Measurements from ENCODE around the gene SLC22A16. TPM values are rescaled to one million over a fixed set of nuclear protein-coding genes. Genes with fewer than 3 reads are reported as not detected.

The SLC22A16 gene
- total and polyA plus RNA-seq, 2 of the 13 experiments (the other 11 are each of a cell fraction or from before 2014, with no cell fraction given): 0.04 TPM; not detected in 1

GRCh38 chr6:110434961-110435602, 41.3 kb downstream of the SLC22A16 start:
- Histone ChIP-seq H3K36me3 (replicated peaks in 1 of 2; ENCODE audit: control insufficient read depth in 1 of 2, insufficient read depth in 2 of 2, low read length in 2 of 2) (no peaks in the 10 kb centered on the region), H3K9ac (ENCODE audit: insufficient read depth, low read depth, low read length) (no peak overlapping the region), H3K79me2 (ENCODE audit: insufficient read depth, low read length) (no peaks in the 10 kb centered on the region), H3K27me3 (ENCODE audit: control insufficient read depth in 1 of 2, insufficient read depth in 2 of 2, low read length in 2 of 2) (peaks cover 0 to 10% of the 10 kb centered on the region in 2 experiments; a peak in 2 of 5 replicates), H3K4me2 (ENCODE audit: low read depth, low read length) (no peak overlapping the region), H3K4me3 (replicated peaks in 1 of 3; ENCODE audit: insufficient read depth in 1 of 3, low read depth in 2 of 3, low read length in 3 of 3) (no peak overlapping the region), H4K20me1 (ENCODE audit: insufficient read depth, low read length) (no peaks in the 10 kb centered on the region), H3K4me1 (ENCODE audit: insufficient read depth, low read length) (peaks cover 26% of the 10 kb centered on the region), H3K27ac (ENCODE audit: extremely low read length, insufficient read depth, low read length) (no peak overlapping the region), H2AFZ (ENCODE audit: low read length) (no peak overlapping the region), H3K9me3 (ENCODE audit: low read length) (no peaks in the 10 kb centered on the region)
- ChIA-PET POLR2A (no interaction called here), CTCF (ENCODE audit: low intra/inter-chr PET ratio, low total read pairs) (no interaction called here)
- FAIRE-seq (no peak), ATAC-seq (no peak), DNase-seq (ENCODE audit: low spot score) (no peak)
- BruUV-seq (replicated peaks): no TSS peak
- WGBS (ENCODE audit: low lambda C conversion rate): 43% methylated on average over 7 of the region's 7 CpGs
- no peak for TF ChIP-seq SNAPC5 (CRISPR knock-in tag; IDR thresholded peaks at IDR 0.05; ENCODE audit: borderline replicate concordance)
- peak; percentile 48; the same call in 1 of the 2 replicates for TF ChIP-seq ATF7 (IDR thresholded peaks at IDR 0.05)
- TF ChIP-seq ATF7 (CRISPR knock-in tag; IDR thresholded peaks at IDR 0.05): no peak
- no peak for TF ChIP-seq ZNF841 (CRISPR knock-in tag; IDR thresholded peaks at IDR 0.05; ENCODE audit: borderline replicate concordance)
- in situ Hi-C loops (cut with HindIII; ENCODE audit: extremely low pct_ligation_motif_present, low pct_unique_long_range_greater_than_20kb): no loop called here
- intact Hi-C loops (cut with micrococcal nuclease; ENCODE audit: unreplicated experiment): no loop called here

GRCh38 chr6:110432285-110432900, 44.0 kb downstream of the SLC22A16 start:
- BruUV-seq (replicated peaks): no TSS peak
- Histone ChIP-seq H2AFZ (ENCODE audit: low read length) (no peak overlapping the region), H3K79me2 (ENCODE audit: insufficient read depth, low read length) (no peaks in the 10 kb centered on the region), H4K20me1 (ENCODE audit: insufficient read depth, low read length) (no peaks in the 10 kb centered on the region), H3K27ac (ENCODE audit: extremely low read length, insufficient read depth, low read length) (no peak overlapping the region), H3K9me3 (ENCODE audit: low read length) (no peaks in the 10 kb centered on the region), H3K4me2 (ENCODE audit: low read depth, low read length) (peak overlapping the region; percentile 45), H3K27me3 (ENCODE audit: control insufficient read depth in 1 of 2, insufficient read depth in 2 of 2, low read length in 2 of 2) (peaks cover 1 to 8% of the 10 kb centered on the region in 2 experiments; a peak in 2 of 5 replicates), H3K4me3 (replicated peaks in 1 of 3; ENCODE audit: insufficient read depth in 1 of 3, low read depth in 2 of 3, low read length in 3 of 3) (no peak overlapping the region), H3K9ac (ENCODE audit: insufficient read depth, low read depth, low read length) (no peak overlapping the region), H3K36me3 (replicated peaks in 1 of 2; ENCODE audit: control insufficient read depth in 1 of 2, insufficient read depth in 2 of 2, low read length in 2 of 2) (no peaks in the 10 kb centered on the region), H3K4me1 (ENCODE audit: insufficient read depth, low read length) (peaks cover 31% of the 10 kb centered on the region)
- FAIRE-seq: no peak
- POLR2A ChIA-PET: no interaction called here
- no peak for DNase-seq (ENCODE audit: low spot score)
- WGBS (ENCODE audit: low lambda C conversion rate): 15% methylated on average over 3 of the region's 3 CpGs
- intact Hi-C loops (cut with micrococcal nuclease; ENCODE audit: unreplicated experiment): no loop called here
- in situ Hi-C loops (cut with HindIII; ENCODE audit: extremely low pct_ligation_motif_present, low pct_unique_long_range_greater_than_20kb): no loop called here
- peak; percentile 32; the same call in 1 of the 3 replicates for ATAC-seq
- CTCF ChIA-PET (ENCODE audit: low intra/inter-chr PET ratio, low total read pairs): no interaction called here
- no peak for TF ChIP-seq ZNF317 (CRISPR knock-in tag; IDR thresholded peaks at IDR 0.05)
- no peak for TF ChIP-seq STAT5B (CRISPR knock-in tag; IDR thresholded peaks at IDR 0.05)
- no peak for TF ChIP-seq ZNF530 (CRISPR knock-in tag; IDR thresholded peaks at IDR 0.05; ENCODE audit: low read depth)
- TF ChIP-seq MYNN (CRISPR knock-in tag; IDR thresholded peaks at IDR 0.05; ENCODE audit: low read depth): no peak
- TF ChIP-seq CEBPG (CRISPR knock-in tag; IDR thresholded peaks at IDR 0.05): peak; percentile 41
- no peak for TF ChIP-seq SRSF1 (optimal IDR thresholded peaks at IDR 0.05; ENCODE audit: low read depth, low read length)
- TF ChIP-seq SRF (IDR thresholded peaks at IDR 0.05; ENCODE audit: low read depth, low read length): no peak
- peak; percentile 46; the same call in 1 of the 2 replicates for TF ChIP-seq CEBPB (IDR thresholded peaks at IDR 0.05; ENCODE audit: borderline replicate concordance, low read depth, low read length)
- no peak for TF ChIP-seq NFIB (CRISPR knock-in tag; IDR thresholded peaks at IDR 0.05; ENCODE audit: borderline replicate concordance)
- TF ChIP-seq MEIS2 (CRISPR knock-in tag; IDR thresholded peaks at IDR 0.05): no peak
- no peak for TF ChIP-seq ZNF281 (CRISPR knock-in tag; IDR thresholded peaks at IDR 0.05; ENCODE audit: borderline replicate concordance)
- no peak for TF ChIP-seq ZNF713 (CRISPR knock-in tag; IDR thresholded peaks at IDR 0.05)
- TF ChIP-seq KLF12 (CRISPR knock-in tag; IDR thresholded peaks at IDR 0.05; ENCODE audit: borderline replicate concordance): no peak

Measured in HepG2 (cell line).